Ammon's horn (tissue), 1 donor: Measurements from ENCODE around the gene MTX3.

Source experiments
- DNase-seq: peaks from one replicate; pipeline ENCODE4 v3.0.0-alpha.2; 2016; ENCODE audit warnings: low spot score

Gene MTX3

DNA sequence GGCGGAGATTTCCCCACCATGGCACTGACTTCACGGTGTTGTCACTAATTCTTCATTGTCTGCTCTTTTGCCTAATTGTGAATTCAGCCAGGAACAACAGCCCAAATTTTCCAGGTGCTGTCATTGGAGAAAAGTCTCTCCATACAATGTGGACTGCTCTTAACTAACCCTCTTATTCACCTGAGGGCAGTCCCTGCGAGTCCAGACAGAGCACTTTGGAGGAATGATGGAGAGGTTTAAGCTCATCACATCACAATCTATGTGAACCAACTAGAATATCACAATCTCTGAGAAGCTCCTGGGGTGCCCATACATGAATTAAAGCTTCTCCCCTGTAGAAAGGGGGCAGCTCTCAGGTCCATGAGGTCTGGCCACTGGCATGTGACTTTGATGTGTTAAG is 56.4 kb downstream of the MTX3 start:
- DNase-seq, result no peak

DNA sequence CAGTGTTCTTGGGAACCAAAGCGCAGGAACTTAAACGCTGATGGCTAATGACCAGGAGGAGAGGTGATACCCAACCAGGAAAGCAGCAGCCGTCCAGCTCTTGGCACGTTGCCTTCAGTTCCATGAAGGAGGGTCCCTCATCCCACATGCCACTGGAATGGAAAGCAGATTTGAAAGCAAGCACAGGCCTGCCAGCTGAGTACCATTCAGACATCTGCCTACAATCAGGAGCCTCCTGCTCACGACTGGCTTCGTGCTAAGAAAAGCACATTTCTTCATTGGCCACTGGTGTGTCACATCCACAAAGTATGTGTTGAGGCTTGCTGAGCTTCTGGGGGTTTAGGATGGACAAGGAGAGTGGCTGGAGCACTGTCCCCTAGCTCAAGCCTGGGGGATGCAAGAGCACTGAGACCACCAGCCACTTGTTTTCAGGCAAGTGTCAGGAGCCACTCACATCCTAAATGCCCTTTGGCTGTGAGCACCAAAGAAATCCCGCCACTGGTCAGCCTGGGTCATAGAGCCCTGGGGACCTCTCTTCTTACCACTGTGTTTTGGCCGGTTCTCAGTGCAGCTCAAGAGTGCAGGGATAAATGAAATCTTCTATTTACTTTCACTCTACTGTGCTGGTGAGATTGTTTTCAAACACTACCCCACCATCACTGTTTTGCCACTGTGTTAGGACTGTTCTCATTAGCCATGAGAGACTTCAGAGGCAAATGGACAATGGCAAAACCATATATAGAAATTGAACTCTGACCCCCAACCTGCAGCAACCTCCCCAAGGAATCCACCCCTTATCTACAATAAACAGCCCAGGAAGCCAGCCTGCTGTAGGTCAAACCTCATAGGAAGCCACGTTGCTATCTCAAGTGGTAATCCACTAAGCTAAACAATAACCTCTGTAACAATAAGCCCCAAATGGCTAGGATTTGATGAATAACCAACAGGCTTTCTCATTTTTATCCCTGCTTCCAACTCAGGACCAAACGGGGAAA is 58.3 kb downstream of the MTX3 start:
- DNase-seq, result no peak

DNA sequence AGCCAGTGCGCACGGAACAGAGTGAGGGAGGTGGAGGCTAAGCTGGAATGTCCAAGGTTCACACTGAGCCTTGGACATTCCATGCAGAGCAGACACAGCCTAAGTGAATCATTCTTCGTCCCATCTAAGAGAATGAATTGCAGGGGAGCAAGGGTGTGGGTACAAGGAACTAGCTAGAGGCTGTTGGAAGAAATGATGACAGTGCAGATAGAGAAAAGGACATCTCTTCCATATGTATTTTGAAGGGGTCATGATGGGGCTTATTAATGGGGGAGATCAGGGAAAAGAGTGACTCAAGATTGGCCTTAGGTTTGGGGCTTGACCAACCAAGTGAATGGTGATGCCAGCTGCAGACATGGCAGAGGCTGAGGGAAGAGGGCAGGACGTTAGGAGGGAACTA is 59.2 kb downstream of the MTX3 start:
- DNase-seq, result no peak

DNA sequence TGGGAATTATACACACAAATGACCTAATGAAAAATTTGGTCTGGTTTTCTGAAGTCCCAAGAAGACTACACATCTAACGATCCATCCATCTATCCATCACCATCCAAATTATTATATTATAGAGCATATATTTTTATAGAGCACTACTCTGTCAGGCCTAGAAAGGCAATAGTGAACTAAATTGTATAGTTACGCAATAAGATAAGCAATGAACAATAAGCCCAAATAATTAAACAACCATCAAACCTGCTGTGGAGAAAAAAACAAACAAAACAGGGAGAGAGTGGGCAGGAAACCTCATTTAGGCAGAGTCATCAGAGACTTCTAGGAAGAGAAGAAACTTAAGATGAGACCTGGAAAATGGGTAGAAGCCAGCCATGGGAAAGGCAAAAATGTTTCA is 59.7 kb downstream of the MTX3 start:
- no peak for DNase-seq

DNA sequence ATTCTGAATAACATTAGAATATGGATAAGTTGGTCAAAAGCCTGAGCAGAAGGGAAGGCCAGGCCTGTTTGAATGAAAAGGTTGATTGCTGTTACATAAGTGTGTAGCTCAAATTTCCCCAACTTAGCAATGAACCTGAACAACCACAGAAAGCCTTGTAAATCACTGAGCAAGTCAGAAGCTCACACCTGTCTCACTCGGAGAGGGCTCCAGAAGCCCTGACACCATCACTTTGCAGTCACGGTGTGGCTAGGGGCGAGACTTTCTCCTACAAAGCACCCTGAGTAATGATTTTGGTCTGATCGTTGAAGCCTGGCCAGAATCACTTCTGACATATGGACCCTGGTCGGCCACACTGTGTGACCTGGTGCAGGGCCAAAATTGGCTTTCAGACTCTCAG is 62.0 kb downstream of the MTX3 start:
- DNase-seq, result no peak
